Neural cell (in vitro differentiated cells): ENCODE results near the gene PEAK3. TPM values are rescaled to one million over a fixed set of nuclear protein-coding genes. Genes with fewer than 3 reads are reported as not detected.

Source experiments
- H2AFZ ChIP-seq: fragments of 200-600, 300-800 bp; sonication (generic), shearing (Covaris generic); 2 replicates; pipeline ENCODE4 v1.6.0; 2014; ENCODE audit warnings: low read depth, mild to moderate bottlenecking, antibody characterized with exemption, low read length, moderate library complexity
- H3F3A ChIP-seq: fragments of 200-600 bp; shearing (Covaris generic); 2 replicates; pipeline ENCODE4 v1.6.1; 2016; ENCODE audit warnings: mild to moderate bottlenecking, moderate library complexity, mixed read lengths, antibody characterized with exemption, low read length; ENCODE audit not compliant: insufficient read depth, poor library complexity, severe bottlenecking
- H3K27ac ChIP-seq: fragments of 200-600, 300-800 bp; sonication (generic), shearing (Covaris generic); 2 replicates; pipeline ENCODE4 v1.5.1; 2014; ENCODE audit warnings: mild to moderate bottlenecking, low read length, moderate library complexity
- H3K27me3 ChIP-seq: fragments of 300-800, 200-600 bp; sonication (generic), shearing (Covaris generic); 2 replicates; pipeline ENCODE4 v1.6.0; 2014; ENCODE audit warnings: mild to moderate bottlenecking, low read depth, low read length, moderate library complexity; ENCODE audit not compliant: insufficient read depth
- H3K36me3 ChIP-seq: fragments of 300-800, 200-600 bp; sonication (generic), shearing (Covaris generic); 2 replicates; pipeline ENCODE4 v1.5.1; 2014; ENCODE audit warnings: mild to moderate bottlenecking, antibody characterized with exemption, low read length, moderate library complexity; ENCODE audit not compliant: insufficient read depth
- H3K4me2 ChIP-seq: fragments of 300-800, 200-600 bp; sonication (generic), shearing (Covaris generic); 2 replicates; pipeline ENCODE4 v1.6.0; 2014; ENCODE audit warnings: mild to moderate bottlenecking, low read length
- H3K4me3 ChIP-seq: fragments of 300-800, 200-600 bp; sonication (generic), shearing (Covaris generic); 2 replicates; pipeline ENCODE4 v1.5.1; 2014; ENCODE audit warnings: mild to moderate bottlenecking, low read length, moderate library complexity
- H3K79me2 ChIP-seq: fragments of 200-600 bp; shearing (Covaris generic); replicated peaks from 2 replicates; pipeline ENCODE4 v1.6.0; 2014; ENCODE audit warnings: mild to moderate bottlenecking, low read length, moderate library complexity; ENCODE audit not compliant: insufficient read depth
- H3K9ac ChIP-seq: fragments of 300-800, 200-600 bp; sonication (generic), shearing (Covaris generic); 2 replicates; pipeline ENCODE4 v1.6.1; 2016; ENCODE audit warnings: mild to moderate bottlenecking, low read length, mixed read lengths
- H3K9me2 ChIP-seq: fragments of 200-600 bp; shearing (Covaris generic); 2 replicates; pipeline ENCODE4 v1.6.1; 2016; ENCODE audit warnings: mild to moderate bottlenecking, low read length, mixed read lengths; ENCODE audit not compliant: insufficient read depth
- H3K9me3 ChIP-seq: fragments of 200-600, 300-800 bp; sonication (generic), shearing (Covaris generic); 2 replicates; pipeline ENCODE4 v1.6.1; 2016; ENCODE audit warnings: mild to moderate bottlenecking, mixed run types, low read length, moderate library complexity, mixed read lengths
- H4K20me1 ChIP-seq: fragments of 200-600 bp; shearing (Covaris generic); 2 replicates; pipeline ENCODE4 v1.6.1; 2016; ENCODE audit warnings: mild to moderate bottlenecking, mixed run types; ENCODE audit not compliant: insufficient read depth
- CTCF ChIP-seq: fragments of 450-650 bp; IDR thresholded peaks from 2 replicates; pipeline ENCODE4 v1.5.1; 2014; ENCODE audit warnings: antibody characterized with exemption, mild to moderate bottlenecking, moderate library complexity; ENCODE audit not compliant: poor library complexity, severe bottlenecking
- EP300 ChIP-seq: fragments of 450-650 bp; conservative IDR thresholded peaks from 2 replicates; pipeline ENCODE4 v1.6.1; 2014; ENCODE audit warnings: antibody characterized with exemption, mild to moderate bottlenecking, moderate library complexity; ENCODE audit not compliant: poor library complexity, severe bottlenecking
- EZH2 ChIP-seq: fragments of 200-600, 300-800 bp; shearing (Covaris generic), sonication (generic); IDR thresholded peaks from 2 replicates; pipeline ENCODE4 v1.6.1; 2014; ENCODE audit warnings: antibody characterized with exemption, low read length, borderline replicate concordance, mild to moderate bottlenecking; ENCODE audit not compliant: insufficient read depth, poor library complexity, severe bottlenecking
- MXI1 ChIP-seq: fragments of 450-650 bp; conservative IDR thresholded peaks from 2 replicates; pipeline ENCODE4 v1.6.1; 2014; ENCODE audit warnings: antibody characterized with exemption, mild to moderate bottlenecking; ENCODE audit not compliant: poor library complexity, severe bottlenecking
- POLR2AphosphoS5 ChIP-seq: IDR thresholded peaks from 2 replicates; pipeline ENCODE4 v1.6.1; 2012
- RAD21 ChIP-seq: fragments of 450-650 bp; conservative IDR thresholded peaks from 2 replicates; pipeline ENCODE4 v1.6.1; 2014; ENCODE audit warnings: antibody characterized with exemption, mild to moderate bottlenecking, moderate library complexity
- SMC3 ChIP-seq: fragments of 450-650 bp; conservative IDR thresholded peaks from 2 replicates; pipeline ENCODE4 v1.6.1; 2014; ENCODE audit warnings: antibody characterized with exemption, mild to moderate bottlenecking, moderate library complexity; ENCODE audit not compliant: poor library complexity
- TAF1 ChIP-seq: IDR thresholded peaks from 2 replicates; pipeline ENCODE4 v1.6.1; 2012; ENCODE audit warnings: low read depth
- polyA plus RNA-seq: library from polyadenylated mRNA; depleted of rRNA; stranded (reverse); fragments of >200 nt; gene quantifications from 2 replicates; pipeline ENCODE4 v1.2.3, GENCODE V29; 2014
- TF ChIP-seq, protein P1 (sequence below): IDR thresholded peaks from 2 replicates; pipeline ENCODE4 v1.6.1; 2012; ENCODE audit warnings: borderline replicate concordance

PEAK3 gene
- polyA plus RNA-seq, 1 donor from 2014 or later = not detected

DNA sequence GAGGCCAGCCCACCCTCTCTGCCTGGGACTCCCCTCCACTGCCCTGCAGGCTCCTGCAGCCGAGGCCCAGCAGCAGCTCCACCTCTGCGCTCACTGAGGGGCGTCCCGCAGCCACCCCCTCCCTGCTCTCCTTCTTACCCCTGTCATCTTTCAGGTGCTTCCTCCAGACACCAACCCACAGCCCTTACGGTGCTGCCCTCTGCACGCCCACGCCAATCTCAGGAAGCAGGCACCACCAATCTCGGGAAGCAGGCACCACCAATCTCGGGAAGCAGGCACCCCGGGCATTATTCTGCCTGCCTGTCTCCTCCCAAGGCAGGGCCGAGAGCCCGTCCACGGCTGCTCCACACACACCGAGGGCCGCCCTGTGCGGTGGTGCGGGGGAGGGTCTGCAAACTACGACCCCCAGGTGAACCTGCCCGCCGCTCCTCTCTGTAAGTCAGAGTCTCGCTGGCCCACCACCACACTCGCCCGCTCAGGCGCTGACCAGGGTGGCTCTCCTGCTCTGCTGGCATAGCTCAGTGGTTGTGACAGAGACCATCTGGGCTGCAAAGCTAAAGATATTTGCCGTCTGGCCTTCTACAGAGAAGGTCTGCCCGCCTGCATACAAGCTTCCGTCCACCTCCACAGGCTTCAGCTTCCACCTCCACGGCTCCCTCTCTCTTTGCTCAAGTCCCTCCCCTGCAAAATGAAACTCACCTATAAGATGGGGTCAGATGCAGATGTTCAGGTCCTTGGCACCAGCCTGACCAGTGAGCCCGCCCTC, 43.5 kb upstream of the PEAK3 start:
- H3K9me3 ChIP-seq = no peaks in the 10 kb centered on the region
- no peaks in the 10 kb centered on the region for H3K36me3 ChIP-seq
- H3K9ac ChIP-seq = peak overlapping the region; percentile 9
- no peaks in the 10 kb centered on the region for H3K27me3 ChIP-seq
- peaks cover 28% of the 10 kb centered on the region for H3K79me2 ChIP-seq
- no peaks in the 10 kb centered on the region for H4K20me1 ChIP-seq
- no peaks in the 10 kb centered on the region for H3K9me2 ChIP-seq
- no peak overlapping the region for H2AFZ ChIP-seq
- H3K4me2 ChIP-seq = no peak overlapping the region
- TF ChIP-seq TAF1 (no peak), MXI1 (no peak), RAD21 (no peak), POLR2AphosphoS5 (no peak), EP300 (no peak), EZH2 (no peak), SMC3 (no peak), CTCF (no peak)
- TF ChIP-seq, protein P1, sequence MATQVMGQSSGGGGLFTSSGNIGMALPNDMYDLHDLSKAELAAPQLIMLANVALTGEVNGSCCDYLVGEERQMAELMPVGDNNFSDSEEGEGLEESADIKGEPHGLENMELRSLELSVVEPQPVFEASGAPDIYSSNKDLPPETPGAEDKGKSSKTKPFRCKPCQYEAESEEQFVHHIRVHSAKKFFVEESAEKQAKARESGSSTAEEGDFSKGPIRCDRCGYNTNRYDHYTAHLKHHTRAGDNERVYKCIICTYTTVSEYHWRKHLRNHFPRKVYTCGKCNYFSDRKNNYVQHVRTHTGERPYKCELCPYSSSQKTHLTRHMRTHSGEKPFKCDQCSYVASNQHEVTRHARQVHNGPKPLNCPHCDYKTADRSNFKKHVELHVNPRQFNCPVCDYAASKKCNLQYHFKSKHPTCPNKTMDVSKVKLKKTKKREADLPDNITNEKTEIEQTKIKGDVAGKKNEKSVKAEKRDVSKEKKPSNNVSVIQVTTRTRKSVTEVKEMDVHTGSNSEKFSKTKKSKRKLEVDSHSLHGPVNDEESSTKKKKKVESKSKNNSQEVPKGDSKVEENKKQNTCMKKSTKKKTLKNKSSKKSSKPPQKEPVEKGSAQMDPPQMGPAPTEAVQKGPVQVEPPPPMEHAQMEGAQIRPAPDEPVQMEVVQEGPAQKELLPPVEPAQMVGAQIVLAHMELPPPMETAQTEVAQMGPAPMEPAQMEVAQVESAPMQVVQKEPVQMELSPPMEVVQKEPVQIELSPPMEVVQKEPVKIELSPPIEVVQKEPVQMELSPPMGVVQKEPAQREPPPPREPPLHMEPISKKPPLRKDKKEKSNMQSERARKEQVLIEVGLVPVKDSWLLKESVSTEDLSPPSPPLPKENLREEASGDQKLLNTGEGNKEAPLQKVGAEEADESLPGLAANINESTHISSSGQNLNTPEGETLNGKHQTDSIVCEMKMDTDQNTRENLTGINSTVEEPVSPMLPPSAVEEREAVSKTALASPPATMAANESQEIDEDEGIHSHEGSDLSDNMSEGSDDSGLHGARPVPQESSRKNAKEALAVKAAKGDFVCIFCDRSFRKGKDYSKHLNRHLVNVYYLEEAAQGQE = no peak
- H3K4me3 ChIP-seq = no peak overlapping the region
- H3K27ac ChIP-seq = no peak overlapping the region
- no peaks in the 10 kb centered on the region for H3F3A ChIP-seq

- Histone ChIP-seq H3K9me3 (no peaks in the 10 kb centered on the region), H3K36me3 (no peaks in the 10 kb centered on the region), H3F3A (no peaks in the 10 kb centered on the region), H3K4me3 (no peak overlapping the region), H3K27ac (no peak overlapping the region), H3K79me2 (peaks cover 19% of the 10 kb centered on the region), H4K20me1 (no peaks in the 10 kb centered on the region), H3K9me2 (no peaks in the 10 kb centered on the region), H3K9ac (no peak overlapping the region), H3K4me2 (no peak overlapping the region), H2AFZ (no peak overlapping the region), H3K27me3 (no peaks in the 10 kb centered on the region)
- no peak for TF ChIP-seq EZH2
- TF ChIP-seq POLR2AphosphoS5 = no peak
- no peak for TF ChIP-seq CTCF
- TF ChIP-seq EP300 = no peak
- TF ChIP-seq RAD21 = no peak
- no peak for TF ChIP-seq MXI1
- TF ChIP-seq, protein P1 = no peak
- no peak for TF ChIP-seq TAF1
- TF ChIP-seq SMC3 = no peak
These were observed 42.4 kb upstream of the PEAK3 start for GRCh38 chr19:2324220-2324948.
